M059J (cell line): ENCODE measurements around the gene ETFA. TPM values are rescaled to one million over a fixed set of nuclear protein-coding genes. Genes with fewer than 3 reads are reported as not detected.

ENCODE experiments used
- DNase-seq: peaks from one replicate; pipeline ENCODE4 v3.0.0-alpha.2; 2012; ENCODE audit warnings: low read depth
- total RNA-seq: library from RNA; depleted of rRNA; stranded (reverse); fragments of >200 nt; shearing (Covaris generic); gene quantifications from 2 replicates; pipeline ENCODE4 v1.2.3, GENCODE V29; 2014; rRNA removed

The ETFA gene
- total RNA-seq, 1 experiment from 2014 or later = 166 TPM

GRCh38 chr15:76175442-76175841, 135.8 kb downstream of the ETFA start:
- no peak for DNase-seq

GRCh38 chr15:76174654-76175053, 136.6 kb downstream of the ETFA start:
- no peak for DNase-seq

GRCh38 chr15:76173317-76173834, 137.9 kb downstream of the ETFA start:
- no peak for DNase-seq

GRCh38 chr15:76172782-76173181, 138.5 kb downstream of the ETFA start:
- no peak for DNase-seq

GRCh38 chr15:76169911-76170800, 141.1 kb downstream of the ETFA start:
- DNase-seq = no peak

GRCh38 chr15:76169018-76169417, 142.3 kb downstream of the ETFA start:
- peak; percentile 20 for DNase-seq

GRCh38 chr15:76168237-76168984, 142.9 kb downstream of the ETFA start:
- no peak for DNase-seq

- DNase-seq = no peak
Observed at GRCh38 chr15:76165951-76166350, 145.3 kb downstream of the ETFA start.

Other genes with a start within 250 kb of the ETFA start
- gene ISL2, start 25.3 kb upstream of the ETFA start, total RNA-seq = 4.0 and 4.4 TPM in 2 replicates